GM23248 (cell line): Measurements from ENCODE around the gene TAS2R46. TPM values are rescaled to one million over a fixed set of nuclear protein-coding genes. Genes with fewer than 3 reads are reported as not detected.
"Not testable (repeated sequence)": the region's sequence is repeated elsewhere in the genome, so short reads cannot be mapped to it uniquely, and the experiment has no call there.

Source experiments
- DNase-seq: peaks from one replicate; pipeline ENCODE4 v3.0.0-alpha.2; 2015
- H2AFZ ChIP-seq: fragments of 200-600 bp; sonication (generic); 2 replicates; pipeline ENCODE4 v1.6.1; 2016; ENCODE audit warnings: antibody characterized with exemption
- H3F3A ChIP-seq: fragments of 200-600 bp; sonication (generic); 2 replicates; pipeline ENCODE4 v1.6.1; 2016; ENCODE audit warnings: mild to moderate bottlenecking, antibody characterized with exemption, mixed run types; ENCODE audit not compliant: insufficient read depth
- H3K27ac ChIP-seq: fragments of 200-600 bp; sonication (generic); 2 replicates; pipeline ENCODE4 v1.5.1; 2016; ENCODE audit warnings: mild to moderate bottlenecking
- H3K27me3 ChIP-seq: fragments of 200-600 bp; sonication (generic); replicated peaks from 2 replicates; pipeline ENCODE4 v1.6.1; 2016; ENCODE audit warnings: mild to moderate bottlenecking; ENCODE audit not compliant: insufficient read depth
- H3K36me3 ChIP-seq: fragments of 200-600 bp; sonication (generic); 2 replicates; pipeline ENCODE4 v1.6.1; 2016; ENCODE audit warnings: low read depth, mild to moderate bottlenecking
- H3K4me1 ChIP-seq: fragments of 200-600 bp; sonication (generic); 2 replicates; pipeline ENCODE4 v1.6.1; 2016; ENCODE audit warnings: mild to moderate bottlenecking; ENCODE audit not compliant: insufficient read depth
- H3K4me2 ChIP-seq: fragments of 200-600 bp; sonication (generic); one replicate; pipeline ENCODE4 v1.6.1; 2016; ENCODE audit warnings: mild to moderate bottlenecking; ENCODE audit not compliant: unreplicated experiment
- H3K4me3 ChIP-seq: fragments of 200-600 bp; sonication (generic); 2 replicates; pipeline ENCODE4 v1.5.1; 2016; ENCODE audit warnings: mild to moderate bottlenecking
- H3K79me2 ChIP-seq: fragments of 200-600 bp; sonication (generic); 2 replicates; pipeline ENCODE4 v1.6.1; 2016; ENCODE audit warnings: mild to moderate bottlenecking; ENCODE audit not compliant: insufficient read depth
- H3K9ac ChIP-seq: fragments of 200-600 bp; sonication (generic); 2 replicates; pipeline ENCODE4 v1.6.1; 2016; ENCODE audit warnings: mild to moderate bottlenecking
- H3K9me2 ChIP-seq: fragments of 200-600 bp; sonication (generic); 2 replicates; pipeline ENCODE4 v1.6.1; 2016; ENCODE audit warnings: mixed run types, mild to moderate bottlenecking, moderate library complexity; ENCODE audit not compliant: insufficient read depth
- H3K9me3 ChIP-seq: fragments of 200-600 bp; sonication (generic); one replicate; pipeline ENCODE4 v1.6.1; 2017; ENCODE audit warnings: low read depth
- H4K20me1 ChIP-seq: fragments of 200-600 bp; sonication (generic); 2 replicates; pipeline ENCODE4 v1.6.0; 2016; ENCODE audit not compliant: insufficient read depth
- EZH2 ChIP-seq: fragments of 200-600 bp; sonication (generic); IDR thresholded peaks from 2 replicates; pipeline ENCODE4 v1.6.1; 2018; ENCODE audit warnings: antibody characterized with exemption, mild to moderate bottlenecking; ENCODE audit not compliant: insufficient read depth, poor library complexity, severe bottlenecking
- EZH2phosphoT487 ChIP-seq: fragments of 200-600 bp; sonication (generic); IDR thresholded peaks from 2 replicates; pipeline ENCODE4 v1.6.1; 2018; ENCODE audit warnings: antibody characterized with exemption, moderate library complexity, mild to moderate bottlenecking, low read depth; ENCODE audit not compliant: insufficient read depth
- WGBS, 2 experiments: methylation state at CpG; one replicate each; pipeline ENCODE4 v1.1.6; 2015 to 2017; ENCODE audit warnings: low lambda C conversion rate in 2 of 2, low coverage in 1 of 2; ENCODE audit errors: missing lambda C conversion rate in 2 of 2; 5-methylcytosine and 5-hydroxymethylcytosine counted together
- in situ Hi-C: fragments of 300-500 bp; cut with MboI; formaldehyde crosslinking; loops from 2 replicates; pipeline ENCODE4 v1.15.0; 2020
- polyA plus RNA-seq: library from polyadenylated mRNA; unstranded; fragments of >200 nt; fragmentation: Nextera tagmentation; extraction: Ambion mirVana; gene quantifications from 2 replicates; pipeline ENCODE4 v1.2.1, GENCODE V29; 2016
- total RNA-seq: library from RNA; depleted of rRNA; stranded (reverse); fragments of >200 nt; shearing (Covaris generic); gene quantifications from 2 replicates; pipeline ENCODE4 v1.2.3, GENCODE V29; 2014

The TAS2R46 gene
- total and polyA plus RNA-seq, 2 experiments from 2014 or later = not detected

- H3K9me3 ChIP-seq = no peaks in the 10 kb centered on the region
- no peak overlapping the region for H2AFZ ChIP-seq
- no peaks in the 10 kb centered on the region for H3K9me2 ChIP-seq
- no peaks in the 10 kb centered on the region for H3K79me2 ChIP-seq
- no peaks in the 10 kb centered on the region; the same call in 1 of the 2 replicates for H3K4me1 ChIP-seq
- H3K4me2 ChIP-seq = no peak overlapping the region
- WGBS, 2 experiments = 80 to 84% methylated on average over 5 of the region's 5 CpGs
- no peak overlapping the region for H3K9ac ChIP-seq
- no peaks in the 10 kb centered on the region for H3K27me3 ChIP-seq
- no peak overlapping the region for H3K27ac ChIP-seq
- no peaks in the 10 kb centered on the region for H4K20me1 ChIP-seq
- no peaks in the 10 kb centered on the region for H3F3A ChIP-seq
- DNase-seq = no peak
- no peaks in the 10 kb centered on the region for H3K36me3 ChIP-seq
- H3K4me3 ChIP-seq = no peak overlapping the region
- in situ Hi-C loops = loop anchor here (5.0 kb wide), 1 partner anchor 53 kb away; no protein-coding TSS in a partner anchor
- no peak for TF ChIP-seq EZH2
- no peak for TF ChIP-seq EZH2phosphoT487
Observed at GRCh38 chr12:11069854-11070365, 7.8 kb upstream of the TAS2R46 start.

- WGBS, 2 experiments = 42 to 46% methylated on average over 2 of the region's 2 CpGs
- Histone ChIP-seq H3K4me2 (no peak overlapping the region), H3K27ac (no peak overlapping the region), H3K27me3 (no peaks in the 10 kb centered on the region), H3K9me3 (no peaks in the 10 kb centered on the region), H3F3A (no peaks in the 10 kb centered on the region), H3K4me3 (no peak overlapping the region), H3K36me3 (no peaks in the 10 kb centered on the region), H4K20me1 (no peaks in the 10 kb centered on the region), H3K79me2 (no peaks in the 10 kb centered on the region), H2AFZ (no peak overlapping the region), H3K9me2 (no peaks in the 10 kb centered on the region), H3K4me1 (no peaks in the 10 kb centered on the region; the same call in 1 of the 2 replicates), H3K9ac (no peak overlapping the region)
- no peak for TF ChIP-seq EZH2phosphoT487
- TF ChIP-seq EZH2 = no peak
- peak; percentile 23 for DNase-seq
- in situ Hi-C loops = no loop called here
Observed at GRCh38 chr12:11067514-11067913, 5.4 kb upstream of the TAS2R46 start.

GRCh38 chr12:11059784-11060183, 2.3 kb downstream of the TAS2R46 start:
- no peak for TF ChIP-seq EZH2
- no peak for TF ChIP-seq EZH2phosphoT487
- in situ Hi-C loops = no loop called here
- no peak overlapping the region for H2AFZ ChIP-seq
- no peak overlapping the region for H3K9ac ChIP-seq
- H4K20me1 ChIP-seq = no peaks in the 10 kb centered on the region
- no peaks in the 10 kb centered on the region for H3K4me1 ChIP-seq
- H3K9me2 ChIP-seq = no peaks in the 10 kb centered on the region
- peak; percentile 15 for DNase-seq
- H3K79me2 ChIP-seq = no peaks in the 10 kb centered on the region
- H3K36me3 ChIP-seq = no peaks in the 10 kb centered on the region
- H3K9me3 ChIP-seq = no peaks in the 10 kb centered on the region
- H3F3A ChIP-seq = no peaks in the 10 kb centered on the region
- no peak overlapping the region for H3K27ac ChIP-seq
- no peak overlapping the region for H3K4me2 ChIP-seq
- H3K27me3 ChIP-seq = no peaks in the 10 kb centered on the region
- no peak overlapping the region for H3K4me3 ChIP-seq

- TF ChIP-seq EZH2phosphoT487 (no peak), EZH2 (no peak)
- Histone ChIP-seq H3K4me1 (no peaks in the 10 kb centered on the region), H3K27me3 (no peaks in the 10 kb centered on the region), H3K4me3 (no peak overlapping the region), H3F3A (no peaks in the 10 kb centered on the region), H4K20me1 (no peaks in the 10 kb centered on the region), H3K36me3 (no peaks in the 10 kb centered on the region), H3K9ac (no peak overlapping the region), H3K79me2 (no peaks in the 10 kb centered on the region), H3K4me2 (no peak overlapping the region), H3K9me2 (no peaks in the 10 kb centered on the region), H2AFZ (no peak overlapping the region), H3K27ac (no peak overlapping the region), H3K9me3 (no peaks in the 10 kb centered on the region)
- DNase-seq = no peak
- WGBS, 2 experiments = 98 to 100% methylated on average over 3 of the region's 3 CpGs
- in situ Hi-C loops = no loop called here
Observed at GRCh38 chr12:11059041-11059440, 3.1 kb downstream of the TAS2R46 start.

- H3K27me3 ChIP-seq = no peaks in the 10 kb centered on the region
- WGBS, 2 experiments = 92 to 98% methylated on average over 2 of the region's 2 CpGs
Observed at GRCh38 chr12:11055306-11055705, 6.8 kb downstream of the TAS2R46 start.

GRCh38 chr12:11049806-11050531, 12.1 kb downstream of the TAS2R46 start:
- H3K9ac ChIP-seq, H3F3A ChIP-seq, H3K79me2 ChIP-seq, H3K4me3 ChIP-seq, H2AFZ ChIP-seq, H3K36me3 ChIP-seq, H3K9me2 ChIP-seq, H3K27ac ChIP-seq, H3K9me3 ChIP-seq, in situ Hi-C loops, H3K4me2 ChIP-seq, DNase-seq, H4K20me1 ChIP-seq, H3K4me1 ChIP-seq, H3K27me3 ChIP-seq: not testable (repeated sequence)
- whole genome bisulfite sequencing, 2 experiments = 96 to 99% methylated on average over 7 of the region's 7 CpGs

More at GRCh38 chr12:11055306-11055705, 6.8 kb downstream of the TAS2R46 start:
- Histone ChIP-seq H3K79me2 (no peaks in the 10 kb centered on the region; the same call in 1 of the 2 replicates), H3K4me3 (no peak overlapping the region), H3F3A (no peaks in the 10 kb centered on the region), H3K27ac (no peak overlapping the region), H3K4me2 (no peak overlapping the region), H3K9ac (no peak overlapping the region), H3K9me3 (peaks cover 4% of the 10 kb centered on the region), H3K36me3 (no peaks in the 10 kb centered on the region), H2AFZ (no peak overlapping the region), H3K4me1 (no peaks in the 10 kb centered on the region), H4K20me1 (no peaks in the 10 kb centered on the region), H3K9me2 (no peaks in the 10 kb centered on the region)
- TF ChIP-seq EZH2phosphoT487 (no peak), EZH2 (no peak)
- in situ Hi-C loops = no loop called here
- no peak for DNase-seq
